IMR-90 (cell line): ENCODE data around the gene EHBP1. TPM values are rescaled to one million over a fixed set of nuclear protein-coding genes. Genes with fewer than 3 reads are reported as not detected.
A peak's percentile ranks its signal among the peaks of the same experiment; 100 is the strongest.

Experiments
- ATAC-seq: fragments of 200-7000 bp; cut with Tn5 transposase; 2 replicates; pipeline ENCODE4 v1.9.1; 2020; ENCODE audit warnings: low read depth, mild to moderate bottlenecking, moderate library complexity
- BruUV-seq: library from RNA; stranded (reverse); fragments of 400-500 nt; replicated peaks from 2 replicates; lab custom pipeline; 2021; lab: Mats Ljungman, UMichigan
- CTCF ChIA-PET: fragments of 300-600 bp; formaldehyde crosslinking; extraction: SDS; loops from one replicate; lab custom pipeline; 2021; ENCODE audit warnings: antibody characterized with exemption; lab: Yijun Ruan, JAX
- POLR2A ChIA-PET: fragments of 300-600 bp; sonication (Branson Sonifier 250); formaldehyde crosslinking; loops from one replicate; lab custom pipeline; 2022; ENCODE audit warnings: antibody characterized with exemption; ENCODE audit not compliant: unreplicated experiment; lab: Charles Lee
- DNase-seq: peaks from one replicate; pipeline ENCODE4 v3.0.0; 2013
- H2AFZ ChIP-seq: replicated peaks from 2 replicates; pipeline ENCODE3; 2013; ENCODE audit warnings: low read length, mild to moderate bottlenecking; ENCODE audit not compliant: poor library complexity
- H2AK5ac ChIP-seq: 2 replicates; pipeline ENCODE4 v1.6.1; 2013; ENCODE audit warnings: low read depth, low read length, inconsistent platforms
- H2AK9ac ChIP-seq: replicated peaks from 2 replicates; pipeline ENCODE3; 2013; ENCODE audit warnings: mild to moderate bottlenecking, low read depth, low read length, moderate library complexity; ENCODE audit not compliant: poor library complexity
- H2BK120ac ChIP-seq: 2 replicates; pipeline ENCODE4 v1.6.1; 2013; ENCODE audit warnings: low read depth, low read length, inconsistent platforms
- H2BK15ac ChIP-seq: 3 replicates; pipeline ENCODE4 v1.6.1; 2013; ENCODE audit warnings: low read depth, low read length, inconsistent platforms
- H2BK20ac ChIP-seq: 2 replicates; pipeline ENCODE4 v1.6.1; 2013; ENCODE audit warnings: low read depth, mild to moderate bottlenecking, inconsistent platforms, low read length, moderate library complexity
- H2BK5ac ChIP-seq: 2 replicates; pipeline ENCODE4 v1.6.1; 2013; ENCODE audit warnings: mild to moderate bottlenecking, low read depth, low read length, inconsistent platforms; ENCODE audit not compliant: poor library complexity, severe bottlenecking
- H3K14ac ChIP-seq: replicated peaks from 2 replicates; pipeline ENCODE4 v1.6.1; 2013; ENCODE audit warnings: low read depth, low read length, inconsistent platforms
- H3K18ac ChIP-seq: 2 replicates; pipeline ENCODE4 v1.6.1; 2013; ENCODE audit warnings: low read depth, low read length, control low read depth
- H3K23ac ChIP-seq: 2 replicates; pipeline ENCODE4 v1.6.1; 2013; ENCODE audit warnings: low read depth, low read length, inconsistent platforms
- H3K27ac ChIP-seq: 2 replicates; pipeline ENCODE4 v1.5.1; 2013; ENCODE audit warnings: mild to moderate bottlenecking, control low read depth, low read length; ENCODE audit not compliant: insufficient read depth
- H3K27me3 ChIP-seq: 2 replicates; pipeline ENCODE4 v1.6.1; 2013; ENCODE audit warnings: low read length; ENCODE audit not compliant: control insufficient read depth, insufficient read depth
- H3K36me3 ChIP-seq: 2 replicates; pipeline ENCODE4 v1.6.1; 2013; ENCODE audit warnings: low read length, mixed read lengths; ENCODE audit not compliant: control insufficient read depth, insufficient read depth
- H3K4ac ChIP-seq: 2 replicates; pipeline ENCODE4 v1.6.1; 2013; ENCODE audit warnings: low read depth, low read length, inconsistent platforms
- H3K4me1 ChIP-seq: 2 replicates; pipeline ENCODE4 v1.6.1; 2013; ENCODE audit warnings: low read length, mixed read lengths; ENCODE audit not compliant: control insufficient read depth, insufficient read depth
- H3K4me2 ChIP-seq: 2 replicates; pipeline ENCODE4 v1.6.1; 2013; ENCODE audit warnings: low read depth, mild to moderate bottlenecking, control low read depth, low read length, moderate library complexity
- H3K4me3 ChIP-seq: 2 replicates; pipeline ENCODE4 v1.5.1; 2013; ENCODE audit warnings: low read depth, mild to moderate bottlenecking, control low read depth, low read length, moderate library complexity; ENCODE audit not compliant: insufficient read depth
- H3K56ac ChIP-seq: 2 replicates; pipeline ENCODE4 v1.6.1; 2013; ENCODE audit warnings: low read length, inconsistent platforms; ENCODE audit not compliant: insufficient read depth; ENCODE audit errors: extremely low read depth
- H3K79me1 ChIP-seq, 2 experiments: 2 replicates each; pipeline ENCODE4 v1.6.1; 2013; ENCODE audit warnings: low read length in 2 of 2, inconsistent platforms in 1 of 2, low read depth in 1 of 2
- H3K9ac ChIP-seq: 2 replicates; pipeline ENCODE4 v1.6.1; 2013; ENCODE audit warnings: low read depth, low read length, control low read depth
- H3K9me1 ChIP-seq: 2 replicates; pipeline ENCODE4 v1.6.1; 2013; ENCODE audit warnings: low read length, inconsistent platforms; ENCODE audit not compliant: insufficient read depth
- H3K9me3 ChIP-seq: 2 replicates; pipeline ENCODE4 v1.6.1; 2013; ENCODE audit warnings: low read length; ENCODE audit not compliant: control insufficient read depth, insufficient read depth
- H4K20me1 ChIP-seq: 2 replicates; pipeline ENCODE4 v1.6.1; 2013; ENCODE audit warnings: low read length, inconsistent platforms; ENCODE audit not compliant: insufficient read depth
- H4K5ac ChIP-seq: 2 replicates; pipeline ENCODE4 v1.6.1; 2013; ENCODE audit warnings: mild to moderate bottlenecking, low read depth, low read length, control low read depth
- H4K8ac ChIP-seq, 2 experiments: 2 replicates each; pipeline ENCODE4 v1.6.1; 2013; ENCODE audit warnings: low read depth in 2 of 2, low read length in 2 of 2, control low read depth in 1 of 2, inconsistent platforms in 1 of 2
- H4K91ac ChIP-seq: 2 replicates; pipeline ENCODE4 v1.6.1; 2013; ENCODE audit warnings: low read depth, low read length, inconsistent platforms; ENCODE audit not compliant: insufficient read depth
- BHLHE40 ChIP-seq: fragments of 150-350 bp; IDR thresholded peaks from 2 replicates; pipeline ENCODE4 v1.6.1; 2016; ENCODE audit warnings: mild to moderate bottlenecking, low read depth, low read length
- CEBPB ChIP-seq: IDR thresholded peaks from 2 replicates; pipeline ENCODE4 v1.6.1; 2012; ENCODE audit warnings: low read depth, low read length, improper control_type of control experiment
- CHD1 ChIP-seq: IDR thresholded peaks from 2 replicates; pipeline ENCODE4 v1.6.1; 2012; ENCODE audit warnings: low read depth, low read length, improper control_type of control experiment
- FOS ChIP-seq: fragments of 150-350 bp; IDR thresholded peaks from 2 replicates; pipeline ENCODE4 v1.6.1; 2016; ENCODE audit warnings: low read depth, low read length
- MAFK ChIP-seq: IDR thresholded peaks from 2 replicates; pipeline ENCODE4 v1.6.1; 2012; ENCODE audit warnings: low read depth, low read length, improper control_type of control experiment
- MAZ ChIP-seq: IDR thresholded peaks from 2 replicates; pipeline ENCODE4 v1.6.1; 2012; ENCODE audit warnings: low read depth, mild to moderate bottlenecking, low read length, improper control_type of control experiment, moderate library complexity, borderline replicate concordance
- MXI1 ChIP-seq: IDR thresholded peaks from 2 replicates; pipeline ENCODE4 v1.6.1; 2012; ENCODE audit warnings: low read depth, mild to moderate bottlenecking, low read length, moderate library complexity, borderline replicate concordance
- NFE2L2 ChIP-seq: fragments of 150-350 bp; IDR thresholded peaks from 2 replicates; pipeline ENCODE4 v1.6.1; 2016; ENCODE audit warnings: low read depth, mild to moderate bottlenecking, low read length
- POLR2A ChIP-seq: IDR thresholded peaks from 2 replicates; pipeline ENCODE4 v1.6.1; 2012; ENCODE audit warnings: mild to moderate bottlenecking, low read depth, low read length
- RAD21 ChIP-seq: IDR thresholded peaks from 2 replicates; pipeline ENCODE4 v1.6.1; 2012; ENCODE audit warnings: low read length, improper control_type of control experiment
- RCOR1 ChIP-seq: IDR thresholded peaks from 2 replicates; pipeline ENCODE4 v1.6.1; 2012; ENCODE audit warnings: mild to moderate bottlenecking, low read length, improper control_type of control experiment; ENCODE audit not compliant: insufficient replicate concordance
- RFX5 ChIP-seq: IDR thresholded peaks from 2 replicates; pipeline ENCODE4 v1.8.0; 2012; ENCODE audit warnings: low read depth, mild to moderate bottlenecking, low read length, moderate library complexity
- SMC3 ChIP-seq: fragments of 150-350 bp; IDR thresholded peaks from 2 replicates; pipeline ENCODE4 v1.6.1; 2016; ENCODE audit warnings: low read depth, mild to moderate bottlenecking, antibody characterized with exemption, low read length, moderate library complexity
- USF2 ChIP-seq: fragments of 150-350 bp; IDR thresholded peaks from 2 replicates; pipeline ENCODE4 v1.6.1; 2017; ENCODE audit warnings: mild to moderate bottlenecking, antibody characterized with exemption, low read length, low read depth
- WGBS, 2 experiments: methylation state at CpG; one replicate each; pipeline versions ENCODE4 v1.1.5 to v1.1.7; 2013; ENCODE audit warnings: missing lambda C conversion rate in 2 of 2; ENCODE audit not compliant: insufficient read length in 1 of 2; ENCODE audit errors: extremely low coverage in 2 of 2; 5-methylcytosine and 5-hydroxymethylcytosine counted together
- dilution Hi-C: fragments of 300-500 bp; cut with HindIII; formaldehyde crosslinking; loops from one replicate; pipeline ENCODE4 v1.14.3; 2018; ENCODE audit warnings: low sequenced_read_pairs; ENCODE audit not compliant: unreplicated experiment
- in situ Hi-C: fragments of 300-500 bp; cut with MboI; formaldehyde crosslinking; loops from 3 replicates; pipeline ENCODE4 v1.14.3; 2019; ENCODE audit warnings: low sequenced_read_pairs, inconsistent platforms, mixed read lengths
- intact Hi-C: fragments of 100-400 bp; cut with micrococcal nuclease; formaldehyde crosslinking; loops from 2 replicates; pipeline ENCODE4 v1.10.0; 2022
- polyA plus RNA-seq, 3 experiments: library from polyadenylated mRNA; depleted of rRNA; stranded (reverse); fragments of >200 nt; gene quantifications; 2 replicates each; pipeline ENCODE4 v1.2.3, GENCODE V29; 2012; ENCODE audit warnings: low replicate concordance in 1 of 3
- total RNA-seq: library from RNA; depleted of rRNA; stranded (reverse); fragments of >200 nt; gene quantifications from 2 replicates; pipeline ENCODE4 v1.2.3, GENCODE V29; 2012
- TF ChIP-seq, protein P1 (sequence below): fragments of 150-350 bp; IDR thresholded peaks from 2 replicates; pipeline ENCODE4 v1.6.1; 2016; ENCODE audit warnings: low read depth, mild to moderate bottlenecking, low read length, moderate library complexity, borderline replicate concordance

Gene EHBP1
- total and polyA plus RNA-seq, 2 of the 4 experiments (the other 2 are of a cell fraction), result 28.3 to 44.4 TPM

DNA sequence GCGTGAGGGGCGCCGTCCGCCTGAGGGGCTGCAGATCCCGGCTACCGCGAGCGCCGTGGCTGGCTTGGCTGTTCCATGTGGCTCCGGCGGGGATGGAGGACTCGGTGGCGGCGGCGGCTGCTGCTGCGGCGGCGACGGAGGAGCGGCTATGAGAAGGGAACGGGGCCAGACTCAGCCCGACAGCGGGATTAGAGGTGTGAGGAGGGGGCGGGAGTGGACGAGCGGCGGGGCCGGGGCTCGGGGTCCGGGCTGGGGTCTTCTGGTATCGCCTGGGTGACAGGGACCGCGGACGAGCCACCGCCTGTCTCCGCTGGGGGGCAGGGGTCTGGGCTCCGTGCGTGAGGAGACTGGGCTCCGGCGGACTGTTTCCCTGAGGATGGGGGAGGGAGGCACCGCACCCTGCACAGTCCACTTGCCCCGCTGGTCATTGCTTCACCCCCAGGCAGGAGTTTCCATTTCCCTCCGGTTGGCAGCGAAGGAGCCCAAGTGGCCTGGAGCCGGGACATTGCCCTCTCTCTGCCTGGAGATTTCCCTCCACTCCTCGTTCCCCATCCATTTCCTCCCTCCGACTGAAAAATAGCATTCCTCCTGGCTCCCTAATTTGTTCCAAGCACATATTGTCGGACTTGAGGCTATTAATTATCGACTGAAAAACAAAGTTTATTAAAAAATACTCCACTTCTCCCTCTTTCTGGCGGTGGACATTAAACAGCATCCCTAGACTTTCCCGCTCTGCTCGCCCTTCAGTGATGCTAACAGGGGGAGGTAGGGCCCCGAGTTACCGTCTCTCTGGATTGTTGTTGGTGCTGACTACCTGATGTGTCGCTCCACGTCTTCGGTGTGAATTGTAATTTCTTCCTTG, 577 bp downstream of the EHBP1 start:
- peak overlapping the region; percentile 71 for H4K91ac ChIP-seq
- H4K20me1 ChIP-seq, result no peaks in the 10 kb centered on the region
- H3K27ac ChIP-seq, result peak overlapping the region; percentile 70
- H3K4me1 ChIP-seq, result peaks cover 4% of the 10 kb centered on the region; the same call in 1 of the 2 replicates
- peak overlapping the region; percentile 91 for H3K9ac ChIP-seq
- H3K27me3 ChIP-seq, result no peaks in the 10 kb centered on the region
- H2AK5ac ChIP-seq, result peak overlapping the region; percentile 91
- DNase-seq, result peak; percentile 34
- ChIA-PET POLR2A (no interaction called here), CTCF (interaction anchor here (0.6 kb wide), 1 partner anchor 1270 kb away, joined by 3 read pairs; no protein-coding TSS in a partner anchor)
- H3K56ac ChIP-seq, result peak overlapping the region; percentile 80
- 2% methylated on average over 25 of the region's 57 CpGs; no CpG with 5 or more reads in 1 of the 2 experiments for WGBS, 2 experiments
- peaks cover 2% of the 10 kb centered on the region; the same call in 1 of the 2 replicates for H3K36me3 ChIP-seq
- no peaks in the 10 kb centered on the region for H3K9me3 ChIP-seq
- peak overlapping the region; percentile 94 for H2AFZ ChIP-seq
- H2BK15ac ChIP-seq, result no peak overlapping the region; the same call in 2 of the 3 replicates
- H2AK9ac ChIP-seq, result peak overlapping the region; percentile 90
- peak overlapping the region; percentile 38; the same call in 1 of the 2 replicates for H2BK20ac ChIP-seq
- H3K18ac ChIP-seq, result peak overlapping the region; percentile 28
- dilution Hi-C loops, result no loop called here
- peak overlapping the region; percentile 83 for H3K4me3 ChIP-seq
- peak overlapping the region; percentile 36 to 62 for H4K8ac ChIP-seq
- no TSS peak for BruUV-seq
- peak overlapping the region; percentile 71 for H2BK5ac ChIP-seq
- in situ Hi-C loops, result no loop called here
- ATAC-seq, result peak; percentile 45
- H3K14ac ChIP-seq, result peak overlapping the region; percentile 97
- intact Hi-C loops, result loop anchor here (1.0 to 5.0 kb wide), 5 partner anchors 43 to 249 kb away; partner anchors contain the start of gene TMEM17
- peak overlapping the region; percentile 97 for H3K23ac ChIP-seq
- peak overlapping the region; percentile 88 for H3K4ac ChIP-seq
- H3K9me1 ChIP-seq, result peaks cover 6% of the 10 kb centered on the region; the same call in 1 of the 2 replicates
- peak overlapping the region; percentile 14 for H4K5ac ChIP-seq
- H3K79me1 ChIP-seq, result peaks cover 23 to 32% of the 10 kb centered on the region in 2 experiments
- H2BK120ac ChIP-seq, result peak overlapping the region; percentile 68
- H3K4me2 ChIP-seq, result peak overlapping the region; percentile 79
- TF ChIP-seq RCOR1 (no peak), USF2 (no peak), CHD1 (no peak), CEBPB (peak; percentile 77), MAZ (no peak), NFE2L2 (no peak), BHLHE40 (no peak), POLR2A (0 out of 2 replicates have a peak, but pooled peaks have one; percentile 26), MXI1 (peak; percentile 84), RAD21 (no peak; the same call in 1 of the 2 replicates), SMC3 (no peak), RFX5 (no peak), FOS (no peak), MAFK (no peak)
- TF ChIP-seq, protein P1, sequence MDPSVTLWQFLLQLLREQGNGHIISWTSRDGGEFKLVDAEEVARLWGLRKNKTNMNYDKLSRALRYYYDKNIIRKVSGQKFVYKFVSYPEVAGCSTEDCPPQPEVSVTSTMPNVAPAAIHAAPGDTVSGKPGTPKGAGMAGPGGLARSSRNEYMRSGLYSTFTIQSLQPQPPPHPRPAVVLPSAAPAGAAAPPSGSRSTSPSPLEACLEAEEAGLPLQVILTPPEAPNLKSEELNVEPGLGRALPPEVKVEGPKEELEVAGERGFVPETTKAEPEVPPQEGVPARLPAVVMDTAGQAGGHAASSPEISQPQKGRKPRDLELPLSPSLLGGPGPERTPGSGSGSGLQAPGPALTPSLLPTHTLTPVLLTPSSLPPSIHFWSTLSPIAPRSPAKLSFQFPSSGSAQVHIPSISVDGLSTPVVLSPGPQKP, result no peak
